Loucy (cell line): ENCODE results near the gene MAP3K13.

Source experiments
- H2AFZ ChIP-seq: fragments of 200-600 bp; sonication (generic); 2 replicates; pipeline ENCODE4 v1.6.0; 2016; ENCODE audit warnings: antibody characterized with exemption, mild to moderate bottlenecking, low read length, moderate library complexity
- H3F3A ChIP-seq: fragments of 200-600 bp; 2 replicates; pipeline ENCODE4 v1.6.0; 2016; ENCODE audit warnings: antibody characterized with exemption, low read depth, mild to moderate bottlenecking
- H3K27me3 ChIP-seq: fragments of 200-600 bp; sonication (generic); 2 replicates; pipeline ENCODE4 v1.6.1; 2014; ENCODE audit warnings: low read length, mild to moderate bottlenecking; ENCODE audit not compliant: insufficient read depth, poor library complexity, severe bottlenecking
- H3K36me3 ChIP-seq: fragments of 200-600 bp; sonication (generic); 2 replicates; pipeline ENCODE4 v1.6.1; 2016; ENCODE audit warnings: low read length; ENCODE audit not compliant: insufficient read depth
- H3K4me1 ChIP-seq: fragments of 200-600 bp; sonication (generic); 2 replicates; pipeline ENCODE4 v1.5.1; 2014; ENCODE audit warnings: low read length, mild to moderate bottlenecking; ENCODE audit not compliant: insufficient read depth, poor library complexity, severe bottlenecking
- H3K4me2 ChIP-seq: fragments of 200-600 bp; sonication (generic); 2 replicates; pipeline ENCODE4 v1.6.0; 2014; ENCODE audit warnings: antibody characterized with exemption, low read length, low read depth, mild to moderate bottlenecking; ENCODE audit not compliant: poor library complexity, severe bottlenecking
- H3K4me3 ChIP-seq: fragments of 200-600 bp; sonication (generic); 2 replicates; pipeline ENCODE4 v1.5.1; 2014; ENCODE audit warnings: low read length, mild to moderate bottlenecking, mixed read lengths; ENCODE audit not compliant: poor library complexity, severe bottlenecking
- H3K79me2 ChIP-seq: fragments of 200-600 bp; sonication (generic); 2 replicates; pipeline ENCODE4 v1.6.1; 2014; ENCODE audit warnings: low read length; ENCODE audit not compliant: insufficient read depth
- H3K9ac ChIP-seq: fragments of 200-600 bp; sonication (generic); 2 replicates; pipeline ENCODE4 v1.6.0; 2014; ENCODE audit warnings: mild to moderate bottlenecking, low read depth, low read length, moderate library complexity; ENCODE audit not compliant: poor library complexity, severe bottlenecking
- H3K9me2 ChIP-seq: fragments of 200-600 bp; sonication (generic); replicated peaks from 2 replicates; pipeline ENCODE4 v1.6.1; 2016; ENCODE audit warnings: low read depth, low read length, mixed read lengths
- H3K9me3 ChIP-seq: fragments of 200-600 bp; sonication (generic); 2 replicates; pipeline ENCODE4 v1.6.1; 2014; ENCODE audit warnings: mild to moderate bottlenecking, antibody characterized with exemption, low read length, low read depth; ENCODE audit not compliant: insufficient read depth
- H4K20me1 ChIP-seq: fragments of 200-600 bp; sonication (generic); 2 replicates; pipeline ENCODE4 v1.6.0; 2014; ENCODE audit warnings: antibody characterized with exemption, low read length, mild to moderate bottlenecking; ENCODE audit not compliant: insufficient read depth, poor library complexity, severe bottlenecking
- CTCF ChIP-seq: fragments of 200-600 bp; sonication (generic); conservative IDR thresholded peaks from 2 replicates; pipeline ENCODE4 v1.5.1; 2014; ENCODE audit warnings: mild to moderate bottlenecking, antibody characterized with exemption, low read length
- EZH2phosphoT487 ChIP-seq: fragments of 200-600 bp; IDR thresholded peaks from 2 replicates; pipeline ENCODE4 v1.6.1; 2018; ENCODE audit warnings: antibody characterized with exemption, mild to moderate bottlenecking, moderate library complexity, borderline replicate concordance

MAP3K13 gene

GRCh38 chr3:185330644-185331043 lies 32.3 kb upstream of the MAP3K13 start:
- Histone ChIP-seq H3K36me3 (no peaks in the 10 kb centered on the region), H3K4me1 (peaks cover 6% of the 10 kb centered on the region), H3K79me2 (no peaks in the 10 kb centered on the region), H2AFZ (no peak overlapping the region), H3K4me2 (no peak overlapping the region), H3K27me3 (no peaks in the 10 kb centered on the region), H3K9me3 (no peaks in the 10 kb centered on the region), H3F3A (no peaks in the 10 kb centered on the region), H3K9ac (no peak overlapping the region), H3K4me3 (no peak overlapping the region), H4K20me1 (no peaks in the 10 kb centered on the region), H3K9me2 (no peaks in the 10 kb centered on the region)
- TF ChIP-seq EZH2phosphoT487 (no peak), CTCF (no peak)

- no peaks in the 10 kb centered on the region for H3K27me3 ChIP-seq
- H3K36me3 ChIP-seq, result no peaks in the 10 kb centered on the region
- TF ChIP-seq CTCF (no peak), EZH2phosphoT487 (no peak)
- peaks cover 6% of the 10 kb centered on the region for H3K4me1 ChIP-seq
- no peaks in the 10 kb centered on the region for H3K79me2 ChIP-seq
- no peak overlapping the region for H3K4me3 ChIP-seq
- H3K4me2 ChIP-seq, result peak overlapping the region; percentile 21
- peak overlapping the region; percentile 79; the same call in 1 of the 2 replicates for H2AFZ ChIP-seq
- no peaks in the 10 kb centered on the region for H3F3A ChIP-seq
- H4K20me1 ChIP-seq, result no peaks in the 10 kb centered on the region
- H3K9me3 ChIP-seq, result no peaks in the 10 kb centered on the region
- no peak overlapping the region for H3K9ac ChIP-seq
- no peaks in the 10 kb centered on the region for H3K9me2 ChIP-seq
Observed at GRCh38 chr3:185332026-185332735, 30.8 kb upstream of the MAP3K13 start.

- H3K9ac ChIP-seq, result no peak overlapping the region
- H3K4me2 ChIP-seq, result no peak overlapping the region
- no peak overlapping the region for H2AFZ ChIP-seq
- H3K9me3 ChIP-seq, result no peaks in the 10 kb centered on the region
- no peak overlapping the region for H3K4me3 ChIP-seq
- TF ChIP-seq CTCF, result no peak
- no peak for TF ChIP-seq EZH2phosphoT487
- peaks cover 6% of the 10 kb centered on the region for H3K4me1 ChIP-seq
- no peaks in the 10 kb centered on the region for H3K9me2 ChIP-seq
- no peaks in the 10 kb centered on the region for H3K27me3 ChIP-seq
- no peaks in the 10 kb centered on the region for H3F3A ChIP-seq
- no peaks in the 10 kb centered on the region for H3K36me3 ChIP-seq
- no peaks in the 10 kb centered on the region for H3K79me2 ChIP-seq
- H4K20me1 ChIP-seq, result no peaks in the 10 kb centered on the region
Observed at GRCh38 chr3:185335799-185336198, 27.1 kb upstream of the MAP3K13 start.
